ENCODE measurements around the gene ARFGAP2.
"Not testable (repeated sequence)": the region's sequence is repeated elsewhere in the genome, so short reads cannot be mapped to it uniquely, and the experiment has no call there.

Gene ARFGAP2

DNA sequence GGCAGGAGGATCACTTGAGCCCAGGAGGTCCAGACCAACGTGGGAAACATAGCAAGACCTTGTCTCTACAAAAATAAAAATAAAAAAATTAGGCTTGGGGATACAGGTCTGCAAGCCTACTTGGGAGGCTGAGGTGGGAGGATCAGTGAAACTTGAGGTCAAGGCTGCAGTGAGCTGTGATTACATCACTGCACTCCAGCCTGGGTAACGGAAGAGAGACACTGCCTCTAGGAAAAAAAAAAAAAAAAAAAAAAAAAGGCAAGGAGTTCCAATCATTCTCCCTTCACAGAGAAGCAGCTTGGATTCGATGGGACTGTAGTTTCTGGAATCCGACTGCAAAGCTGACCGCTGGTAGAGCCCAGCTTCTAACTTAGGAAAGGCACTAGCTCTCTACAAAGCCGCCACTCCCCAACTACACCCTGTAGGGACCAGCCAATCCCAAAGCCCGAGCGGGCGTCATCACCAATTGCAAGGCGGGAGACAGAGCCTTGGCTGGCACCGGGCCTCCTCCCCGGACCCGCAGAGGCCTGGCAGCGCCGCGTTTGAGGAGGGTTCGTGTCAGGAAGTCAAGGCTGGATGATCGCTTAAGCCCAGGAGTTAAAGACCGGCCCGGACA lies 37.4 kb upstream of the ARFGAP2 start:
- TF ChIP-seq, protein P1, sequence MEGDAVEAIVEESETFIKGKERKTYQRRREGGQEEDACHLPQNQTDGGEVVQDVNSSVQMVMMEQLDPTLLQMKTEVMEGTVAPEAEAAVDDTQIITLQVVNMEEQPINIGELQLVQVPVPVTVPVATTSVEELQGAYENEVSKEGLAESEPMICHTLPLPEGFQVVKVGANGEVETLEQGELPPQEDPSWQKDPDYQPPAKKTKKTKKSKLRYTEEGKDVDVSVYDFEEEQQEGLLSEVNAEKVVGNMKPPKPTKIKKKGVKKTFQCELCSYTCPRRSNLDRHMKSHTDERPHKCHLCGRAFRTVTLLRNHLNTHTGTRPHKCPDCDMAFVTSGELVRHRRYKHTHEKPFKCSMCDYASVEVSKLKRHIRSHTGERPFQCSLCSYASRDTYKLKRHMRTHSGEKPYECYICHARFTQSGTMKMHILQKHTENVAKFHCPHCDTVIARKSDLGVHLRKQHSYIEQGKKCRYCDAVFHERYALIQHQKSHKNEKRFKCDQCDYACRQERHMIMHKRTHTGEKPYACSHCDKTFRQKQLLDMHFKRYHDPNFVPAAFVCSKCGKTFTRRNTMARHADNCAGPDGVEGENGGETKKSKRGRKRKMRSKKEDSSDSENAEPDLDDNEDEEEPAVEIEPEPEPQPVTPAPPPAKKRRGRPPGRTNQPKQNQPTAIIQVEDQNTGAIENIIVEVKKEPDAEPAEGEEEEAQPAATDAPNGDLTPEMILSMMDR (IDR thresholded peaks at IDR 0.05; ENCODE audit: low read depth, low read length) = no peak
- DNase-seq (ENCODE audit: extremely low read depth, low read depth) = peak; percentile 70

DNA sequence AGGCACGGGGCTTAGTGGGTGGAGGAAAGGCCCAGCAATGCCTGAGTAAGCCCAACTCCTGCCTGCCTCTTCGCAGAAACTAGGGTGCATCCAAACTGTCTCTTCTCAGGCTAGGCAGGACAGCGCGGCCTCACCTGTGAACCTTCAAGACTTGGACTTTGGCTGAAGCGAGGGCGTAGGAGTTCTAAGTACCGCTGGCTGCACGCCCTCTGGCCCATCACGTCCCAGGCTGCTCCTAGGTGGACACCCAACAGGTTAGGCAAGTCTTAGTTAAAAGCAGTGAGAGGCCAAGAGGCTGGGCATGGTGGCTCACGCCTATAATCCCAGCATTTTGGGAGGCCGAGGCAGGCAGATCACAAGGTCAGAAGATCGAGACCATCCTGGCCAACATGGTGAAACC lies 36.3 kb upstream of the ARFGAP2 start:
- DNase-seq (ENCODE audit: extremely low read depth, low read depth) = no peak
- TF ChIP-seq, protein P1 (IDR thresholded peaks at IDR 0.05; ENCODE audit: low read depth, low read length) = no peak

DNA sequence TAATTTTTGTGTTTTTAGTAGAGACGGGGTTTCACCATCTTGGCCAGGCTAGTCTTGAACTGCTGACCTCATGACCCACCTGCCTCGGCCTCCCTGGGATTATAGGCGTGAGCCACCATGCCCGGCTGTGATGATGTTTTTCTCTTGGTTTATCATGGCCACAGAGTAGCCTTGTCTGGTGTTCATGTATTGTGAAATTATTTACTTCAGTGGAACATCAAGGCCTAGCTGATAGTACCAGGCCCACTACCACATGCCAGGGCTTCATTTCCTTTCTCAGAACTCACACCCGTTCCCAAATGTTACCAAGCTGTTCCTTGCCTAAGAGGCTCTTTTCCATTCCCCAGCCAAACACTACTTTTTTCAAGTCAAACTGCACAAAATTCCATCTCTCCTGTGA lies 31.9 kb upstream of the ARFGAP2 start:
- no peak for DNase-seq (ENCODE audit: extremely low read depth, low read depth)
- TF ChIP-seq, protein P1 (IDR thresholded peaks at IDR 0.05; ENCODE audit: low read depth, low read length) = no peak

DNA sequence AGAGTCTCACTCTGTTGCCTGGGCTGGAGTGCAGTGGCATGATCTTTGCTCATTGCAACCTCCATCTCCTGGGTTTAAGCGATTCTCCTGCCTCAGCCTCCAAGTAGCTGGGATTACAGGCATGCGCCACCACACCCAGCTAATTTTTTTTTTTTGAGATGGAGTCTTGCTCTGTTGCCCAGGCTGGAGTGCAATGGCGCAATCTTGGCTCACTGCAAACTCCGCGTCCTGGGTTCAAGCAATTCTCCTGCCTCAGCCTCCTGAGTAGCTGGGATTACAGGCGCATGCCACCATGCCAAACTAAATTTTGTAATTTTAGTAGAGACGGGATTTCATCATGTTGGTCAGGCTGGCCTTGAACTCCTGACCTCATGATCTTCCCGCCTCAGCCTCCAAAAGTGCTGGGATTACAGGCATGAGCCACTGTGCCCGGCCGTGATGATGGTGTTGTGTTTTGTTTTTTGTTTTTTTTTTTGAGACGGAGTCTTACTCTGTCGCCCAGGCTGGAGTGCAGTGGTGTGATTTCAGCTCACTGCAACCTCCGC lies 31.4 kb upstream of the ARFGAP2 start:
- DNase-seq (ENCODE audit: extremely low read depth, low read depth) = not testable (repeated sequence)

DNA sequence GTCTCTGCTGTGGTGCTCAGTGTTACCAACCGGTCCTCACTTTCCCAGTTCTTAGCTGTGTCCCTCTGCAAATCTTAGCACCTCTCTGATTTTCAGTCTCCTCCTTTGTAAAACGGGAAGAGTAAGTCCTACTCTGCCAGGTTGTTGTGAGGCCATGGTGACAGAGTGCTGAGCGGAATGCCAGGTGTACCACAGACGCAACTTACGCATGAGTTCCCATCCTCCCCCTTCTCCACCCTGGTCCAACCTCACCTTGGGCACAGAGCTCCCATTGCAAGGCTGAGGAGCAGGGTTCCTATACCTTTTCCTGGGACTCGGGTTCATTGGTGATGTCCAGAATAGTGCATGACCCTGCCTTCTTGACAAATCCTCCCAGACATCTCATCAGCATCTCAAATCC lies 30.8 kb upstream of the ARFGAP2 start:
- TF ChIP-seq, protein P1 (IDR thresholded peaks at IDR 0.05; ENCODE audit: low read depth, low read length) = no peak

DNA sequence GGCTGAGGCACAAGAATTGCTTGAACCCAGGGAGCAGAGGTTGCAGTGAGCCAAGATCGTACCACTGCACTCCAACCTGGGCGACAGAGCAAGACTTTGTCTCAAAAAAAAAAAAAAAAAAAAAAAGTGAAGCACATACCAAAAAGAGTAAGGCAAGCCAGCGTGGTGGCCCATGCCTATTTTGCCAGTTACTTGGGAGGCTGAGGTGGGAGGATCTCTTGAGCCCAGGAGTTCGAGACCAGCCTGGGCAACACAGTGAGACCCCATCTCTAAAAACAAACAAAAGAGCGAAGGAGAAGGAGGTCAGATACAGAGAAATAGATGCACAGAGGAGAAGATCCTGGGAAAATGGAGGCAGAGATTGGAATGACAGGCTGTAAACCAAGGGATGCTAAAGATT lies 29.9 kb upstream of the ARFGAP2 start:
- DNase-seq (ENCODE audit: extremely low read depth, low read depth) = not testable (repeated sequence)

More for the DNA sequence above, 30.8 kb upstream of the ARFGAP2 start:
- DNase-seq (ENCODE audit: extremely low read depth, low read depth) = no peak

DNA sequence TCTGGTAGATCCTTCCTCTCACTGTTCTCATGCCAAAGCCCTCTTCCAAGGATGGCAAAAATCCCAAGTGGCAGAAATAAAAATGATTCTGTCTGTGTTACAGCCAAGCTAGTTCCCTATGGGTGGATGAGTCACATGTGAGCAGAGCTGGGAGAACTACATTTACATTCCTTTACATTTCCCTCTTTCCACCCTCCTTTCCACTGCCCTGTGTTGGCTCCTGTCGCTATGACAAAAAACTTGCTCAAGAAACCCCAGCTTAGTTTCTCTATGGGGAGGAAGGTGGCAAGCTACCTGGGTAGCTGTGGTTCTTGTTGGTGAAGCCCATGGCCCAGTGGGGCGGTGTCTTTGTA lies 27.9 kb upstream of the ARFGAP2 start:
- TF ChIP-seq, protein P1 (IDR thresholded peaks at IDR 0.05; ENCODE audit: low read depth, low read length) = no peak
- DNase-seq (ENCODE audit: extremely low read depth, low read depth) = no peak

DNA sequence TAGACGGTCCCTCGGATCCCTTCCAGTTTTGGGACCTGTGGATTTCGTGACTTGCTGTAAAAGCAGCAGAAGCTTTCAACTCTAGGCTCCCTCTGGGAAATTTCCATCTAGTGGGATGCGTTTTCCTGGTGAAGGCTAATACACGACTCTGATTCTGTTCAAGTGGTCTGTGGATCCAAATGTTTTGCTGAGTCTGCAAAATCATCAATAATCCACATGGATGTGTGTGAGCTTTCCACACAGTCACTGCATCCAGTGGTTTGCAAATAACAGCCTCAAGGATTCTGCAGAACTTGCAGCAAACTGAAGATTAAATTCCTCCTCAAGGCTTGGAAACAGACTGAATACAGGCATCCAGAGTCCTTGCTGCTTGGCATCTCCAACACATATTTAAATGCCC lies 25.9 kb upstream of the ARFGAP2 start:
- DNase-seq (ENCODE audit: extremely low read depth, low read depth) = no peak
- TF ChIP-seq, protein P1 (IDR thresholded peaks at IDR 0.05; ENCODE audit: low read depth, low read length) = no peak

Data from AG09319 (cell line).